Adipocyte (in vitro differentiated cells): ENCODE results near the gene GGT6.
A peak's percentile ranks its signal among the peaks of the same experiment; 100 is the strongest.

Experiments used
- DNase-seq: peaks from one replicate; pipeline ENCODE4 v3.0.0-alpha.2; 2015; ENCODE audit warnings: low read depth
- H3K27me3 ChIP-seq: replicated peaks from 2 replicates; pipeline ENCODE4 v1.7.0; 2013; ENCODE audit warnings: mild to moderate bottlenecking, low read length, moderate library complexity; ENCODE audit not compliant: control insufficient read depth, insufficient read depth
- H3K36me3 ChIP-seq: 2 replicates; pipeline ENCODE4 v1.7.0; 2013; ENCODE audit warnings: low read length, mild to moderate bottlenecking, moderate library complexity; ENCODE audit not compliant: control insufficient read depth, insufficient read depth, severe bottlenecking
- H3K4me1 ChIP-seq: 2 replicates; pipeline ENCODE4 v1.7.0; 2013; ENCODE audit warnings: mild to moderate bottlenecking, low read length, moderate library complexity; ENCODE audit not compliant: control insufficient read depth, insufficient read depth
- H3K4me3 ChIP-seq: 2 replicates; pipeline ENCODE4 v1.7.0; 2013; ENCODE audit warnings: mild to moderate bottlenecking, low read length, moderate library complexity
- H3K9ac ChIP-seq: 2 replicates; pipeline ENCODE4 v1.7.0; 2013; ENCODE audit warnings: mild to moderate bottlenecking, low read length, moderate library complexity
- H3K9me3 ChIP-seq: 2 replicates; pipeline ENCODE4 v1.7.0; 2013; ENCODE audit warnings: mild to moderate bottlenecking, low read length, moderate library complexity; ENCODE audit not compliant: control insufficient read depth

Gene GGT6

DNA sequence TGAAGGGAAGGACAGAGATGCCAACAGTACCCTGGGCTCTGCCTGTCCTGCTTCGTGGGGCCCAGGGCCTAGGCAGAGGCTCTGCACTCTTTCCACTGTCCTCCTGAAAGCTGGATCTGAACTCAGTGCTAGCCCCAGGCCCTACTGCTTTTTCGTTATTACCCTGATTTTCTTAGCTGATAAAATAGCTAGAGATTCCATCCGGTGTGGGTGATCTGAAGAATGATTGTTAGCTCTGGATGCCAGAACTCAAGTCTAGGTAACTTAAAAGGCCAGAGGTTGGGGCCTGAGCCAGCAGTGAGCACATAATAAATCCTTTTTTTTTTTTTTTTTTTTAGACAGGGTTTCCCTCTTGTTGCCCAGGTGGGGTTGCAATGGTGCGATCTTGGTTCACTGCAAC lies 3.4 kb downstream of the GGT6 start:
- no peak for DNase-seq
- Histone ChIP-seq H3K4me3 (no peak overlapping the region), H3K9me3 (no peaks in the 10 kb centered on the region), H3K9ac (no peak overlapping the region), H3K36me3 (peaks cover 13% of the 10 kb centered on the region), H3K4me1 (peaks cover 15% of the 10 kb centered on the region), H3K27me3 (no peaks in the 10 kb centered on the region)

DNA sequence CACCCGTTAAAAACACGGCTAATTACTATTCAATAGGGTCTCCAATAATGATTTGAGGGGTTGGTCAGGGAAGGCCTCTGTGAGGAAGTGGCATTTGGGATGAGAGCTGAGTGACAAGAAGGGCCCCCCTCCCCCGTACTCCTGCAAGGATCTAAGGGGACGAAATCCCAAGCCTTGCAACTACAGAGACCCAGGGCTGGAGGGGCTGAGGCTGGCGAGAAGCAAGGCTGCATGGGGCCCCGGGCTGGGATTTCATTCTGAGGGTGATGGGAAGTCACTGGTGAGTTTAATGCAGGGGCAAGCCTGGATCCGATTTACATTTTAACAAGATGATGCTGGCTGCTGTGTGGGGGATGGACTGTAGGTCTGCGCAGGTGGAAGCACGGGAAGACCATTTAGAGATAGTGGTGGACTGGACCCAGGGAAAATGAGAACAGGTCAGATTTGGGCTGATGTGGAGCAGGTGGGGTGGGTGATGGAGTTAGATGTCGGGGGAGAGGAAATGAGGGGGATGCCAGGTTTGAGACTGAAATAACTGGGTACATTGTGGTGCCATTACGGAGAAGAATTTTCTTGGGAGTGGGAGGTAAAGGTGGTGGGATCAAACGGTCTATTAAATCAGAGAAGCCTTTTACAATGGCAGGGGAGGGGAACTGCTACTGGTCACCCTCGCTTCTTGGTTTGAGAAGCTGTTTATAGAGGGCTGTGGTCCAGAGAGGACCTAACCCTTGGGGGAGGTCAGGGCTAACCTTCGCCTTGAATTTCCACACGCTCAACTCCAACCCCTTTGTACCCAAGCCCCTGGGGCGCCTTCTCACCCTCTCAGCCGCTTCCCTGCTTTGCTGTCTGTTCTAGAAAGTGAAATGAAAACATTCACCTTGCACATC lies 4.3 kb downstream of the GGT6 start:
- Histone ChIP-seq H3K27me3 (no peaks in the 10 kb centered on the region), H3K9ac (peak overlapping the region; percentile 96), H3K36me3 (peaks cover 22% of the 10 kb centered on the region), H3K9me3 (no peaks in the 10 kb centered on the region), H3K4me3 (peak overlapping the region; percentile 98), H3K4me1 (peaks cover 15% of the 10 kb centered on the region)
- DNase-seq = no peak

DNA sequence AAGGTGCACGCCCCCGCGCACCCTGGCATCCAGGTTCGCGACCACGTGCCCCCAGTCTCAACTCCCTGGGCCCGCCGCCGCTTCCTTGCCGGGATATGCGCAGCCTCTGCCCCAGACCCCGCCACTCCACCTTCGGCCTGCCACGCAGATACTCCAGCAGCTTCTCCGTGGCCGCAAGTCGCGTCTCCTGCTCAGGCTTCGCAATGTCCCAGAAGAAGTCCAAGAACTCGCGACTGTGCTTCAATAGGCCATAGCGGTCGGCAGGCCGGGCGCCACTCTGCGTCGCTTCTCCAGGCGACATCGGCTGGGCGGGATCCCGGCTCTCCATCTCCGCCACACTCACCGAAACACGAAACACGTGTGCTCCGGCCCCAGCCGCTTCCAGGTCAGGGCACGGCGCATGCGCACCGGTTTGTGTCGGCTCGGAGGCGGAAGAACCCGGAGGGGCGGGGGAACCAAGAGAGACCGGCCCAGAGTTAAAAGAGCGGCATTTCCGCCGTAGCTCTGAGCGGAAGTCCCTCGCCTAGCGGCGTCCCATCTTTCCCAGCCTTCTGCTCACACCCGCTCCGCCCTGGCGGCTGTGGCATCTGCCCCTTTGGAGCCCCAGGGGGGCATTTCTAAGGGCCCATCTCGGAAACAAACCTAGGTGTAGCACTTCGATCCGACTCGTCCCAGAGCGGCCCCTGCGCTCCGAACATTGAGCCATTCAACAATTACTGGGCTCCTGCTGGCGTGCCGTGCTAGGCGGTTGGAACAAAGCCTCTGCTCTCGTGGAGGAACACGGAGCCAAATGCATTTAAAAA lies 5.2 kb downstream of the GGT6 start, which contains the start of gene MYBBP1A:
MYBBP1A (minus strand) TSS at position 388 of the 803 bp plus-strand sequence; CDS start at position 328, 60 bp downstream.
- Histone ChIP-seq H3K4me3 (peak within 1 kb of the TSS; percentile 98), H3K36me3 (peaks cover 31% of the 10 kb centered on the region), H3K27me3 (no peaks in the 10 kb centered on the region), H3K4me1 (peaks cover 15% of the 10 kb centered on the region), H3K9ac (peak within 1 kb of the TSS; percentile 96), H3K9me3 (no peaks in the 10 kb centered on the region)
- DNase-seq = peak; percentile 99

DNA sequence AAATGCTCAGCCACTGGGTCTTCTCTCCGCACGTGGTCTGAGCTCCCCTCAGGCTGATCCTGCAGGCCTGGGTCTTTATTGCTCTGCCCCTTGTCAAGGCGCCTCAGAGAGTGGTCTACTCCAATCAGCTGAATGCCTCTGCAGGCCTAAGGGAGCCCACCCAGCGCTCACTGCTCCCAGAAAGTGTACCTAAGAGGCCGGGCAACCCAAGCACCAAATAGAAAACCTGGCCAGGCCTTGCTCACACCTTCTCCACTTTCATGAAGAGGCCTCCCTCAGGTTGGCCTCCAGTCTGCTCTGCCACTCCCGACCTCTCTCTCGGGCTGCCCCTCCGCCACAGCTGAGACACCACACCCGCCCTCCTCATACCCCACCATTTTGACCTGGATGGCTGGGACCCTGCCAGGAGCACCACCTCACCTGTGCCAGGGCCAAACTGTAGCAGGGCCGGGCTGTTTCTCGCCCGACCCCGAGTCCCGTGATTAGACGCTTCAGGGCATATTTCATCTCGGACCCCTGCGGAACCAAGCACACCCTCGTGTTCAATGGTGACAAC lies 5.9 kb downstream of the GGT6 start:
- peak overlapping the region; percentile 98 for H3K4me3 ChIP-seq
- peaks cover 37% of the 10 kb centered on the region for H3K36me3 ChIP-seq
- peaks cover 15% of the 10 kb centered on the region for H3K4me1 ChIP-seq
- no peaks in the 10 kb centered on the region for H3K27me3 ChIP-seq
- H3K9me3 ChIP-seq = no peaks in the 10 kb centered on the region
- no peak for DNase-seq
- peak overlapping the region; percentile 96 for H3K9ac ChIP-seq

DNA sequence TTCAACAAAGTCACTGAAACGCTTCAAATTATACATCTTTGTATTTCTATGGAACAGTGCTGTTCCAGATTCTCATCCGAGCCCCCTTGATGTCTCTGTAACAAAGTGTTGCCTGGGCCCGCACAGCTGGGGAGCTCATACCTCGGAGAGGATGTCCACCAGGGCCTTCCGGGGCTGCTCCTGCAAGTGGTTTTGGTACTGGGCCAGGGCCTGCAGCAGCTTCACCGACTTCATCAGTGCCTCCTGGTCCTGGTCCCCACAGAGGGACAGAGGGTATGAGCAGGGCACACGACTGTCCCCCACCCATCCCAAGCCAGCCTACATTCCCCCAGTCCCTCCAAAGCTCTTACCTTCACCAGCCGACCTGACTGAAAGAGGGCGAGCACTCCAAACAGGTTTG lies 6.7 kb downstream of the GGT6 start:
- H3K9me3 ChIP-seq = no peaks in the 10 kb centered on the region
- H3K9ac ChIP-seq = peak overlapping the region; percentile 96
- no peak for DNase-seq
- H3K27me3 ChIP-seq = no peaks in the 10 kb centered on the region
- peaks cover 46% of the 10 kb centered on the region for H3K36me3 ChIP-seq
- H3K4me1 ChIP-seq = peaks cover 15% of the 10 kb centered on the region
- H3K4me3 ChIP-seq = peak overlapping the region; percentile 98

DNA sequence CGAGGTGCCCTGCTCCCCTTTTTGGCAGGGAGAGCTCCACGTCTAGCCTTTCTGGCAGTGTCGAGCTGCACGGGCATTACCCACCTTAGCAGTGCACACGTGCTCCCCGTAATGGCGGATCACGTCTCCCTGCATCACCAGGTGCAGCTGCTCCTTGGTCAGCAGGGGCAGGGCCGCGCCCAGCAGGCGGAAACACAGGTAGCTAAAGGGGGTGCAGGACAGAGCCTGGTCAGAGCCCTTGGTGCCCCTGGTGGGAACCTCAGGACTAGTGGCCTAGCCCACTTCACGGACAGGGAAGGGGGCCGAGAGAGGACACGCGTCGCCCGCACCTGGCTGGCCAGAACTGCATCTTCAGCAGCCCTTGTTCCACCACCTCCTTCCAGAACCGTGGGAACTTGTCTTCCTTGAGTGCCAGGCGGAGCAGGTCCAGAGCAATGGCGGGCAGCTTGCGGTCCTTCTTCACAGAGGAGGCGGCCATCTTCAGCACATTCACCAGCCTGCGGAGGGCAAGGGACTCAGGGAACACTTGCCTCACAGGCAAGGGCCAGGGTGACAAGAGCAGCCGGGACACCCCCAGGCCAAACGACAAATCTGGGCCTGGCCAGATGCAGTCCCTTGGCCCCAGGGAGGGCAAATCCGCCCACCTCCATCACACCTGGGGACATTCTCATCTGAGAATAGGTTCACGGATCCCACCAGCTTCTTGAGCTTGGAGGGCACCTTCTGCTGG lies 8.4 kb downstream of the GGT6 start:
- Histone ChIP-seq H3K9me3 (no peaks in the 10 kb centered on the region), H3K4me3 (no peak overlapping the region), H3K9ac (no peak overlapping the region), H3K36me3 (peaks cover 63% of the 10 kb centered on the region), H3K27me3 (no peaks in the 10 kb centered on the region), H3K4me1 (peaks cover 15% of the 10 kb centered on the region)
- no peak for DNase-seq

DNA sequence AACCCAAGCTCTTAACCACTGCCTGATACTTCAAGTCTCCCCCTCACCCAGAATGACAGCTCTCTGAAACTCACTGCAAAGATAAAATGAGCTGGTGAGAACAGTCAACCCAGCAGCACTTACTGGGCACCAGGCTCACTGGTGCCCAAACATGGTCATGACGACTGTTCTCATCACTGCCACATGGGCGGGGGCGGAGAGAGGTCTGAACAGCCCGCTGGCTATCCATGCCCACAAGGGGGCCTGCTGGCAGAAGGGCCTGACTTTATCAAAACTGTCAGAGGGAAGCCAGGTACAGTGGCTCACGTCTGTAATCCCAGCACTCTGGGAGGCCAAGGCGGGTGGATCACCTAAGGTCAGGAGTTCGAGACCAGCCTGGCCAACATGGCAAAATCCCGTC lies 9.2 kb downstream of the GGT6 start:
- Histone ChIP-seq H3K27me3 (no peaks in the 10 kb centered on the region), H3K9me3 (no peaks in the 10 kb centered on the region), H3K36me3 (peaks cover 70% of the 10 kb centered on the region), H3K9ac (no peak overlapping the region), H3K4me1 (peaks cover 15% of the 10 kb centered on the region), H3K4me3 (no peak overlapping the region)
- no peak for DNase-seq

DNA sequence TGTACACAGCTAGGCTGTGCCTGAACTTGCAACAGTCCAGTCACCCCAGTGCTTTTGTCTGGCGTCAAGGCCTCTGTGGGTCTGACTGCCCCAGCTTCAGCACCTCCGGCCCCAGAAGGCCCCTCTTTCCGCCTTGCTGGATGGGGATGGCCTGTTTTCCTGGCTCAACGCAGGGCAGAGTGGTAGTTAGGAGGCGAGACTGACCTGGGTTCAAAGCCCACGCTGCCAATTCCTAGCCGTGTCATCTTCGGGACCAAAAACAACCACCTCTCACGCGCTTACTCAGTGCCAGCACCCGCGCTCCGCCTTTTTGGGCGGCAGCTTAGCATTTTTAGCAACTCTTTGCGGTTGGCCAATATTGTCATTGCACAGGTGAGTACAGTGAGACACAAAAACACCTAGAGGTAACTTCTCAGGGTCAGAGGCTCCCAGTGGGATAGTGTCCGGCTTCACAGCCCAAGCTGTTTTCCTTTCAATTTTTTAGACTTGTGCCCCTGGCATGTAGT lies 9.8 kb downstream of the GGT6 start:
- Histone ChIP-seq H3K9ac (no peak overlapping the region), H3K27me3 (no peaks in the 10 kb centered on the region), H3K4me3 (no peak overlapping the region), H3K9me3 (no peaks in the 10 kb centered on the region), H3K36me3 (peaks cover 72% of the 10 kb centered on the region), H3K4me1 (peaks cover 10% of the 10 kb centered on the region)
- DNase-seq = no peak

DNA sequence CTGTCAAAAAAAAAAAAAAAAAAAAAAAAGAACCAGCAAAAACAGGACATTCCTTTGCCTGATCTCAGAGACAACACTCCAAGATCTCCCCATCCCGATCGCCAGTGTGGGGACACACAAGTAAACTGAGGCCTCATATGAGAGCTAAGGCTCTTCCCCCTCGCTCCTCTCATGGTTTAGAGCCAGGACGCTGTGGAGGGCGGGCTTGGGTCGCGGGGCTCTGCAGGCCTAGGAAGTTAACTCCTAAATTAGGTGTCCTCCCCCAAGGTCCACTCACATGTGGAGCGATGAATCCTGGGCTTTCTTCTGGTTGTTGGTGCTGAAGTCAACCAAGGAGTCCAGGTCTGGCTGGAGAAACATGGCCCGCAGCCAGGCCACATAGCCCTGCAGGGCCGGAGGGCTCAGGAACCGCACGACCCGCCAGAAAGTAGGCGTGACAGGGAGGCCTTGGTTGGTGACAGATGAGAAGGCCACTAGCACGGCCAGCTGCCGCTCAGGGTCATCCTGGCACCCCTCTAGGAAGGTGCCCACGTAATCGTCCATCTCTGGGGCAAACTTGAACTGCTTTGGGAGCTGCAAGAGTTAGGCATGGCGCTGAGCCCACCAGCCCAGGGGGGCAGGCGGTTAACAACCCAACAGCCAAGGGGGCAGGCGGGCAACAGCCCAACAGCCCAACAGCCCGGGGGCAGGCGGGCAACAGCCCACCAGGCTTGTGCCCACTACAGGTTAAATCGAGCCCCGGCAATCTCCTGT lies 10.4 kb downstream of the GGT6 start:
- Histone ChIP-seq H3K4me1 (peaks cover 9% of the 10 kb centered on the region), H3K36me3 (peaks cover 77% of the 10 kb centered on the region)
- DNase-seq = no peak

More for the DNA sequence above, 10.4 kb downstream of the GGT6 start:
- no peaks in the 10 kb centered on the region for H3K27me3 ChIP-seq
- no peak overlapping the region for H3K4me3 ChIP-seq
- H3K9ac ChIP-seq = no peak overlapping the region
- no peaks in the 10 kb centered on the region for H3K9me3 ChIP-seq
